Transverse colon (tissue), 4 donors: ENCODE results near the gene DOCK3. TPM values are rescaled to one million over a fixed set of nuclear protein-coding genes. Genes with fewer than 3 reads are reported as not detected.
"Not testable (repeated sequence)": the region's sequence is repeated elsewhere in the genome, so short reads cannot be mapped to it uniquely, and the experiment has no call there.

Experiments used
- DNase-seq: peaks from one replicate; pipeline ENCODE4 v3.0.0-alpha.2; 2019
- H3K27ac ChIP-seq, 4 donors: fragments of 200-600 bp; sonication (generic); 2 replicates each; pipeline ENCODE4 v1.5.1; 2016 to 2018; ENCODE audit warnings: inconsistent platforms in 4 of 4
- H3K27me3 ChIP-seq: fragments of 200-600 bp; sonication (generic); 2 replicates; pipeline ENCODE4 v1.5.1; 2017; ENCODE audit warnings: inconsistent platforms
- H3K36me3 ChIP-seq, 4 donors: fragments of 200-600 bp; sonication (generic); 2 replicates each; pipeline ENCODE4 v1.5.1; 2017 to 2019; ENCODE audit warnings: inconsistent platforms in 4 of 4
- H3K4me1 ChIP-seq, 4 donors: fragments of 200-600 bp; sonication (generic); 2 replicates each; pipeline ENCODE4 v1.5.1; 2017 to 2020; ENCODE audit warnings: inconsistent platforms in 4 of 4
- H3K4me3 ChIP-seq, 4 donors: fragments of 200-600 bp; sonication (generic); 1 replicate in 1 of 4; 2 replicates in 3 of 4; pipeline versions ENCODE4 v1.5.1 to v1.6.1; 2017 to 2019; ENCODE audit warnings: inconsistent platforms in 4 of 4
- H3K9me3 ChIP-seq, 2 donors: fragments of 200-600 bp; sonication (generic); 2 replicates each; pipeline ENCODE4 v1.5.1; 2017 to 2019; ENCODE audit warnings: inconsistent platforms in 2 of 2
- CTCF ChIP-seq, 5 experiments: fragments of 200-600 bp in 3 of 5; fragments of 450-650 bp in 2 of 5; sonication (generic) in 3 of 5; IDR thresholded peaks; 1 replicate in 2 of 5; 2 replicates in 3 of 5; pipeline ENCODE4 v1.5.1; 2016 to 2017; ENCODE audit warnings: antibody characterized with exemption in 5 of 5, inconsistent platforms in 3 of 5, mild to moderate bottlenecking in 2 of 5, moderate library complexity in 1 of 5
- EP300 ChIP-seq: sonication (generic); formaldehyde crosslinking; IDR thresholded peaks from one replicate; pipeline ENCODE4 v1.6.1; 2017; ENCODE audit warnings: antibody characterized with exemption, low read depth
- POLR2A ChIP-seq: fragments of 450-650 bp; IDR thresholded peaks from one replicate; pipeline ENCODE4 v1.6.1; 2016; ENCODE audit warnings: antibody characterized with exemption, mild to moderate bottlenecking, moderate library complexity
- POLR2AphosphoS5 ChIP-seq, 3 donors: sonication (generic); formaldehyde crosslinking; IDR thresholded peaks; one replicate each; pipeline ENCODE4 v1.6.1; 2016; ENCODE audit warnings: antibody characterized with exemption in 3 of 3
- WGBS, 2 donors: methylation state at CpG; one replicate each; pipeline ENCODE4 v1.1.5; 2018; ENCODE audit warnings: low coverage in 1 of 2; 5-methylcytosine and 5-hydroxymethylcytosine counted together
- in situ Hi-C, 4 donors: fragments of 200-750 bp; cut with MboI; loops; one replicate each; pipeline versions ENCODE4 v1.15.0 to v1.15.1; 2017; ENCODE audit warnings: low sequenced_read_pairs in 3 of 4, low pct_ligation_motif_present in 1 of 4, low pct_unique_long_range_greater_than_20kb in 1 of 4
- intact Hi-C: fragments of 100-400 bp; cut with DNase I; formaldehyde crosslinking; loops from one replicate; pipeline ENCODE4 v1.15.1; 2023; ENCODE audit warnings: low total_unique reads
- total RNA-seq, 4 donors: library from RNA; depleted of rRNA; stranded (reverse); fragments of >200 nt; gene quantifications; one replicate each; pipeline ENCODE4 v1.1.0, GENCODE V29; 2016

DOCK3 gene
- total RNA-seq, 4 donors from 2014 or later = 0.41 to 0.75 (median 0.62) TPM

- in situ Hi-C loops = loop anchor here in 1 of 4 donors (25.0 kb wide), 1 partner anchor 372 kb away; no protein-coding TSS in a partner anchor
- Histone ChIP-seq H3K27ac (no peak overlapping the region), H3K4me1 (no peaks in the 10 kb centered on the region), H3K9me3 (no peaks in the 10 kb centered on the region), H3K27me3 (no peaks in the 10 kb centered on the region), H3K36me3 (no peaks in the 10 kb centered on the region), H3K4me3 (no peak overlapping the region)
- DNase-seq = no peak
- TF ChIP-seq CTCF (IDR thresholded peaks at IDR 0.05) (no peak), POLR2A (no peak), POLR2AphosphoS5 (IDR thresholded peaks at IDR 0.05) (no peak), EP300 (no peak)
- intact Hi-C loops = no loop called here
- WGBS, 2 donors = 58 to 68% methylated on average over 2 to 3 of the region's 3 CpGs
Measured at GRCh38 chr3:51358981-51359380, 684.3 kb downstream of the DOCK3 start.

GRCh38 chr3:51360806-51361205 is 686.1 kb downstream of the DOCK3 start:
- intact Hi-C loops = no loop called here
- Histone ChIP-seq H3K36me3 (no peaks in the 10 kb centered on the region), H3K9me3 (no peaks in the 10 kb centered on the region), H3K4me1 (no peaks in the 10 kb centered on the region), H3K27ac (no peak overlapping the region), H3K4me3 (no peak overlapping the region), H3K27me3 (no peaks in the 10 kb centered on the region)
- no peak for DNase-seq
- 94% methylated on average over 3 of the region's 3 CpGs; no CpG with 5 or more reads in 1 of the 2 donors for WGBS, 2 donors
- TF ChIP-seq EP300 = no peak
- TF ChIP-seq POLR2AphosphoS5 (IDR thresholded peaks at IDR 0.05) = no peak
- no peak for TF ChIP-seq CTCF (IDR thresholded peaks at IDR 0.05)
- TF ChIP-seq POLR2A = no peak
- in situ Hi-C loops = loop anchor here in 1 of 4 donors (25.0 kb wide), 1 partner anchor 374 kb away; no protein-coding TSS in a partner anchor

GRCh38 chr3:51361746-51362145 is 687.0 kb downstream of the DOCK3 start:
- no peaks in the 10 kb centered on the region for H3K27me3 ChIP-seq
- no peaks in the 10 kb centered on the region for H3K9me3 ChIP-seq
- DNase-seq = no peak
- no peak overlapping the region for H3K27ac ChIP-seq
- no peak for TF ChIP-seq EP300
- no peak for TF ChIP-seq POLR2A
- no peak for TF ChIP-seq POLR2AphosphoS5 (IDR thresholded peaks at IDR 0.05)
- TF ChIP-seq CTCF (IDR thresholded peaks at IDR 0.05) = no peak
- in situ Hi-C loops (loop anchor here in 1 of 4 donors (25.0 kb wide), 1 partner anchor 374 kb away; no protein-coding TSS in a partner anchor), intact Hi-C loops (no loop called here)
- no peaks in the 10 kb centered on the region for H3K36me3 ChIP-seq
- H3K4me3 ChIP-seq = no peak overlapping the region
- H3K4me1 ChIP-seq = no peaks in the 10 kb centered on the region
- WGBS, 2 donors = 93 to 95% methylated on average over 3 to 6 of the region's 6 CpGs

- H3K27ac ChIP-seq = no peak overlapping the region
- H3K36me3 ChIP-seq = no peaks in the 10 kb centered on the region
- intact Hi-C loops (no loop called here), in situ Hi-C loops (loop anchor here in 1 of 4 donors (25.0 kb wide), 1 partner anchor 375 kb away; no protein-coding TSS in a partner anchor)
- DNase-seq = no peak
- H3K4me1 ChIP-seq = no peaks in the 10 kb centered on the region
- H3K27me3 ChIP-seq = no peaks in the 10 kb centered on the region
- no peak overlapping the region for H3K4me3 ChIP-seq
- no peaks in the 10 kb centered on the region for H3K9me3 ChIP-seq
- TF ChIP-seq POLR2A (no peak), EP300 (no peak), POLR2AphosphoS5 (IDR thresholded peaks at IDR 0.05) (no peak), CTCF (IDR thresholded peaks at IDR 0.05) (no peak)
- 83 to 84% methylated on average over 5 to 9 of the region's 9 CpGs for WGBS, 2 donors
Measured at GRCh38 chr3:51362476-51362875, 687.7 kb downstream of the DOCK3 start.

- in situ Hi-C loops = loop anchor here in 1 of 4 donors (25.0 kb wide), 1 partner anchor 381 kb away; no protein-coding TSS in a partner anchor
- H3K4me3 ChIP-seq, H3K9me3 ChIP-seq, H3K27me3 ChIP-seq, H3K36me3 ChIP-seq, intact Hi-C loops, H3K4me1 ChIP-seq, DNase-seq, H3K27ac ChIP-seq: not testable (repeated sequence)
- 85% methylated on average over 8 of the region's 8 CpGs; no CpG with 5 or more reads in 1 of the 2 donors for WGBS, 2 donors
Measured at GRCh38 chr3:51368276-51368675, 693.5 kb downstream of the DOCK3 start.
